Dedifferentiated amniotic fluid mesenchymal stem cell (primary cell): ENCODE results near the gene SRGAP3.

Experiments
- DNase-seq: peaks from one replicate; pipeline ENCODE4 v3.0.0-alpha.2; 2016; ENCODE audit errors: extremely low spot score

SRGAP3 gene

GRCh38 chr3:9019259-9019961 lies 230.0 kb downstream of the SRGAP3 start:
- no peak for DNase-seq

- no peak for DNase-seq
Measured at GRCh38 chr3:9015250-9015649, 234.2 kb downstream of the SRGAP3 start.

- no peak for DNase-seq
Measured at GRCh38 chr3:9013782-9014563, 235.5 kb downstream of the SRGAP3 start.

GRCh38 chr3:9012521-9012920 lies 236.9 kb downstream of the SRGAP3 start:
- DNase-seq = no peak

GRCh38 chr3:9009976-9010545 lies 239.4 kb downstream of the SRGAP3 start:
- no peak for DNase-seq

GRCh38 chr3:9008550-9009255 lies 240.7 kb downstream of the SRGAP3 start:
- DNase-seq = no peak

- no peak for DNase-seq
Measured at GRCh38 chr3:9007928-9008327, 241.5 kb downstream of the SRGAP3 start.

GRCh38 chr3:9007213-9007612 lies 242.2 kb downstream of the SRGAP3 start:
- DNase-seq = no peak

GRCh38 chr3:9000041-9000440 lies 249.4 kb downstream of the SRGAP3 start:
- no peak for DNase-seq

GRCh38 chr3:8997151-8997550 lies 252.3 kb downstream of the SRGAP3 start:
- DNase-seq = no peak

GRCh38 chr3:8996681-8997121 lies 252.7 kb downstream of the SRGAP3 start:
- DNase-seq = no peak

GRCh38 chr3:8996216-8996615 lies 253.2 kb downstream of the SRGAP3 start:
- DNase-seq = no peak

- no peak for DNase-seq
Measured at GRCh38 chr3:8994226-8994625, 255.2 kb downstream of the SRGAP3 start.

- DNase-seq = no peak
Measured at GRCh38 chr3:8993331-8993730, 256.1 kb downstream of the SRGAP3 start.

GRCh38 chr3:8992854-8993253 lies 256.6 kb downstream of the SRGAP3 start:
- DNase-seq = no peak

- no peak for DNase-seq
Measured at GRCh38 chr3:8992199-8992598, 257.2 kb downstream of the SRGAP3 start.

- peak; percentile 30 for DNase-seq
Measured at GRCh38 chr3:8990266-8991215, 258.9 kb downstream of the SRGAP3 start.

GRCh38 chr3:8988791-8989558 lies 260.5 kb downstream of the SRGAP3 start:
- DNase-seq = no peak

GRCh38 chr3:8988384-8988655 lies 261.1 kb downstream of the SRGAP3 start:
- DNase-seq = no peak

- DNase-seq = peak; percentile 58
Measured at GRCh38 chr3:8987645-8988383, 261.6 kb downstream of the SRGAP3 start.
